Activated naive CD8-positive, alpha-beta T cell treated with anti-CD3 and anti-CD28 coated beads for 36 hours (primary cell): Measurements from ENCODE around the gene PSMG3. TPM values are rescaled to one million over a fixed set of nuclear protein-coding genes. Genes with fewer than 3 reads are reported as not detected.

Source experiments
- DNase-seq: peaks from one replicate; pipeline ENCODE4 v3.0.0; 2021
- H3K27ac Mint-ChIP-seq: one replicate; pipeline ENCODE4 v1.8.0; 2022; ENCODE audit warnings: mild to moderate bottlenecking, moderate library complexity, mixed read lengths
- H3K27me3 Mint-ChIP-seq: one replicate; pipeline ENCODE4 v1.8.0; 2022; ENCODE audit warnings: mild to moderate bottlenecking, mixed read lengths
- H3K36me3 Mint-ChIP-seq: one replicate; pipeline ENCODE4 v1.8.0; 2021; ENCODE audit warnings: mild to moderate bottlenecking, mixed read lengths
- H3K4me1 Mint-ChIP-seq: one replicate; pipeline ENCODE4 v1.8.0; 2021; ENCODE audit warnings: mixed read lengths
- H3K4me3 Mint-ChIP-seq: one replicate; pipeline ENCODE4 v1.8.0; 2022; ENCODE audit warnings: mild to moderate bottlenecking, moderate library complexity, mixed read lengths
- H3K9me3 Mint-ChIP-seq: one replicate; pipeline ENCODE4 v1.8.0; 2022; ENCODE audit warnings: mixed read lengths
- total RNA-seq, 2 experiments: library from RNA; stranded (reverse); gene quantifications; one replicate each; pipeline ENCODE4 v1.2.3, GENCODE V29; 2021

PSMG3 gene
- total RNA-seq, 2 experiments from 2014 or later: 55.1 to 57.0 TPM

- no peak overlapping the region for H3K27ac Mint-ChIP-seq
- peaks cover 3% of the 10 kb centered on the region for H3K36me3 Mint-ChIP-seq
- no peak overlapping the region for H3K4me3 Mint-ChIP-seq
- no peaks in the 10 kb centered on the region for H3K27me3 Mint-ChIP-seq
- no peak for DNase-seq
- peaks cover 4% of the 10 kb centered on the region for H3K4me1 Mint-ChIP-seq
- H3K9me3 Mint-ChIP-seq: no peaks in the 10 kb centered on the region
Observed at GRCh38 chr7:1540776-1541271, 29.0 kb downstream of the PSMG3 start.

DNA sequence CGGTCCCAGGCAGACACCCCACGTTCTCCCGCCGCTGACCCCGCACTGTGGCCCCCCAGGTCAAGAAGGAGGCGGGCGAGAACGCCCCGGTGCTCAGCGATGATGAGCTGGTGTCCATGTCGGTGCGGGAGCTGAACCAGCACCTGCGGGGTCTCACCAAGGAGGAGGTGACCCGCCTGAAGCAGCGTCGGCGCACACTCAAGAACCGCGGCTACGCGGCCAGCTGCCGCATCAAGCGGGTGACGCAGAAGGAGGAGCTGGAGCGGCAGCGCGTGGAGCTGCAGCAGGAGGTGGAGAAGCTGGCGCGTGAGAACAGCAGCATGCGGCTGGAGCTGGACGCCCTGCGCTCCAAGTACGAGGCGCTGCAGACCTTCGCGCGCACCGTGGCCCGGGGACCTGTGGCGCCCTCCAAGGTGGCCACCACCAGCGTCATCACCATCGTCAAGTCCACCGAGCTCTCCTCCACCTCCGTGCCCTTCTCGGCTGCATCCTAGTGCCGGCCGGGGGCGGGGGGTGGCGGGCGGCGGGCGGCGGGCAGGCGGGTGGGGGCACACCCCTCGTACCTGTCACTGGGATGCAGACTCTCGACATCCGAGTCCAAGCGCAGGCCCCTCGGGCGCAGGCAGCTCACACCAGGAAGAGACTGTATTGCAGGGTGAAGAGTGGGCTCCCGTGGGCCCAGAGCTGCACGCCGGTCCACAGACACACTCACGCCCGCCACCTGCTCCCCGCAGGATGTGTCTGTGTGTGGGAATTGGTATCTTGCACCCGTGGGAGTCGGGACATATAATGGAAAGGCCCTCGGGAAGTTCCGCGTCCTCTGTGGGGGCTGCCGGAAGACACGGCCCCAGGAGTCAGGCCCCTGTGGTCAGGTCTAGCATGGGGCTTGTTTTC, 29.7 kb downstream of the PSMG3 start:
- Mint-ChIP-seq H3K27me3 (no peaks in the 10 kb centered on the region), H3K4me3 (no peak overlapping the region), H3K9me3 (no peaks in the 10 kb centered on the region), H3K27ac (no peak overlapping the region), H3K36me3 (peaks cover 3% of the 10 kb centered on the region), H3K4me1 (peaks cover 4% of the 10 kb centered on the region)
- no peak for DNase-seq

DNA sequence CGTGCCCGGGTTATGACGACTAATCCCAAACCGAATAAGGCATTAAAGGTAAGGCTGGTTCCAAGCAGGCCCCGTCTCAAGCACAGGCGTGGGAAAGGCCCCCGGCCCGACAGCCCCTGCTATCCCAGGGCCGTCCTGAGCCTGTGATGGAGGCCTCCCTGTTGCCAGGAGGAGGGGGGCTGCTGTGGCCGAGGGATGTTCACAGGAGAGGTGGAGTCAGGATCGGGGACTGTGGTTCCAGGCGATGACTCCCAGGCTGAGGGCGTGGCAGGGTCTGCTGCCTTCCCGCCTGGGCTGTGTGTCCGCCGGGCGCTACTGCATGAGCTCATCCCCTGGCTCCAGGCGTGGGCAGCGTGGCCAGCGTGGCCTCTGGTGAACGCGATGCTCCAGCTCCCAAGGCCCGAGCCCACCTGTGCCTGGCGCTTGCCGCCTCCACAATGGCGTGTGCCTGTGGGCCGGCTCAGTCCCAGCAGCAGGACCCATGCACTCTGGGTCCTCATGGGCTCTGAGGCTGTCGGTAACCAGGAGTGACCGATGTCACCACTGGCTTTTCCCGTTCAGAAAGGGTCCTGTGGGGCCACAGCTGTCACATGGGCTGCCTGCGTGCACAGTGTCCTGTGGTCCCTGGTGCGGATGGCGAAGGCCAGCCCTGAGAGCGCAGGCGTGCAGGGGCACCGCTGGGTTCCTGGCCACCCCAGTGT, 30.5 kb downstream of the PSMG3 start:
- DNase-seq: no peak
- H3K9me3 Mint-ChIP-seq: no peaks in the 10 kb centered on the region
- no peak overlapping the region for H3K27ac Mint-ChIP-seq
- no peaks in the 10 kb centered on the region for H3K27me3 Mint-ChIP-seq
- H3K4me3 Mint-ChIP-seq: no peak overlapping the region
- peaks cover 3% of the 10 kb centered on the region for H3K36me3 Mint-ChIP-seq
- H3K4me1 Mint-ChIP-seq: peaks cover 4% of the 10 kb centered on the region

GRCh38 chr7:1538544-1539180, 31.2 kb downstream of the PSMG3 start:
- no peaks in the 10 kb centered on the region for H3K9me3 Mint-ChIP-seq
- H3K27ac Mint-ChIP-seq: no peak overlapping the region
- H3K27me3 Mint-ChIP-seq: no peaks in the 10 kb centered on the region
- H3K36me3 Mint-ChIP-seq: peaks cover 3% of the 10 kb centered on the region
- H3K4me3 Mint-ChIP-seq: no peak overlapping the region
- DNase-seq: no peak
- H3K4me1 Mint-ChIP-seq: peaks cover 5% of the 10 kb centered on the region

DNA sequence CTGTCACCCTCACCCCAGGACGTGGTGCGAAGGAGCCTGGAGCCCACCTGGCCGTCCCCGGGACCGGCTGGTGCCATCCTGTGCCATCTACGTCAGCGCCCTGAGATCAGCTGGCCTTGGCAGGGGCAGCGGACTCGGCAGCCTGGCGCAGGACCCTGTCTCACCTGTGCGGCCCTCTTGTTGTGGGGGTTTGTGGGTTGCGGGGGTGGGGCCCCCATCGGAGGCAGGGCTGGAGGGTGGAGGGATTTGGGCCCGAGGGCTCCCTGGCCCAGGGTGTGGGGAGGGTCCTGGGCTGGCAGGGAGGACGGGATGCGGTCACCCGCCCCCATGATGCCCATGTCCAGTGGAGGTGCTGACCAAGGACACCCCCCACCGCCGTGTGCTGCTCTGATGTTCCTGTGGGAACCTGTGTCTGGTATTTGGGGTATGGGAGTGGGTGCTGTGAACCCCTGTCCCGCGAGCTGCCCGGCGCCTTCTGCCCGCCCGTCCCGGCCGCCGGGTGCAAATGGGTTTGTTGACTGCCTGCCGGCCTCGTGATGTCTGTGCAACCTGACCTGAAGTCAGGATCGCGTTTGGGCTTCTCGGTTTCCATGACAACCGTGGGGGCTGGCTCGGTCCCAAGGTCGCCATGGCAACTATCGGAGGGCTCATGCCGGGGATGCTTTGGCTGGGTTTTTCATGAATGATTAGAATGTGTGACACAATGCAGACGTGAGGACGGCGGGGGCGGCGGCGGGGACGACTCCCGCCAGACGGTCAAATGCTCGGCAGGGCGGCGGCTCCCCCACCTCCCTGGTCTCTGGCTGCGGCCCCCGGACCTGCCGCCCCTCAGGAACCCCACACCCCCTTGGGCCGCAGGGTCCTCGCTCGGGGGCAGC, 32.1 kb downstream of the PSMG3 start:
- Mint-ChIP-seq H3K4me3 (no peak overlapping the region), H3K9me3 (no peaks in the 10 kb centered on the region), H3K27me3 (no peaks in the 10 kb centered on the region), H3K27ac (peak overlapping the region; percentile 66), H3K4me1 (peaks cover 14% of the 10 kb centered on the region), H3K36me3 (peaks cover 3% of the 10 kb centered on the region)
- no peak for DNase-seq

- peaks cover 22% of the 10 kb centered on the region for H3K4me1 Mint-ChIP-seq
- H3K4me3 Mint-ChIP-seq: no peak overlapping the region
- H3K36me3 Mint-ChIP-seq: peaks cover 3% of the 10 kb centered on the region
- no peak for DNase-seq
- H3K9me3 Mint-ChIP-seq: no peaks in the 10 kb centered on the region
- H3K27me3 Mint-ChIP-seq: no peaks in the 10 kb centered on the region
- H3K27ac Mint-ChIP-seq: peak overlapping the region; percentile 38
Observed at GRCh38 chr7:1536743-1537534, 32.9 kb downstream of the PSMG3 start.

DNA sequence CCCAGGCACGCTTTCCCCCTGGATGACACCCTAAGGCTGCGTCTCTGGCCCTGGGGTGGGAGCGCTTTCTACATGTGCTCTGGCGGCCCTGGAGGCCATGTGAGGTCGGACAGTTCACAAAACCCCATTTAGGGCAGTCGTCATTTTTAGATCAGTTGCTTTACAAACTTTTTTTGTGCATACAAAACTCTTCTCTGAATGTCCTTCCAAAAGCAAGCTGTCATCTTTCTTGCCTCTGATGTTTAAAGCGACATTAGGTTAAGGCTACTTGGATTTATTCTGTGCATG, 33.4 kb downstream of the PSMG3 start:
- H3K4me3 Mint-ChIP-seq: no peak overlapping the region
- H3K27ac Mint-ChIP-seq: peak overlapping the region; percentile 38
- no peak for DNase-seq
- no peaks in the 10 kb centered on the region for H3K27me3 Mint-ChIP-seq
- peaks cover 26% of the 10 kb centered on the region for H3K4me1 Mint-ChIP-seq
- H3K9me3 Mint-ChIP-seq: no peaks in the 10 kb centered on the region
- H3K36me3 Mint-ChIP-seq: peaks cover 8% of the 10 kb centered on the region

DNA sequence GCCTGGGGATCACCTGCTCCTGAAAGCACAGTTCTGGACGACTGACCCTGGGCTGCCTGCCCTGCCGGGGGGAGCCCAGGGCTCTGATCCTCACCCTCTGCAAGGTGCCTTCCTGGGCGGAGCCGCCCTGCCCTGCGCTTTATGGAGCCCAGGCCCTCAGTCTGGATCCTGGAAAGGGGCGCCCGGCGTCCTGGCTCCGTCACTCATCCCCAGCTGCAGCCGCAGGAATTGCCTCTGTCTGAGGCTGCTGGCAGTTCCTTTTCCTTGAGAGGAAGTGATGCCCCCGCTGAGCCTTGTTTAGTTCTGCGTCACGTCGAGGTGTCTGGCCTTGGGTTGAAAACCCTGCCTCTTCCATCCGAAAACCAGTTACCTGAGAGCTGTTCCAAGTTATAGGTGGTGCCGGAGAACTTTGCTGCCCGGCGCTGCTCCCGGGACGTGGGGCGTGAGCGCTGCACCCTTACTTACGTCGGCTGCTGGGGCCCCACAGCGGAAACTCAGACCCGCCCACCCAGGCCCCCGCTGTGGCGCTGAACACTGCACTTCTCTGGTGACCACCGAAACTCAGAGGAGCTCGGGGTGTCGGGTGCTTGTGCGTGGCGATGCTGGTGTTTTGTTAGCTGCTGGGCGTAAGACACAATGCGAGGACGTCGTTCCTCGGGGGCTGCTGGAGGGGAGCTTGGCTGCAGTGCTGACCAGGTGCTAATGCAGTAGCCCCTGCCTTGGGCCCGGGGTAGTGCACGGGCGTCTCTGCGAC, 34.0 kb downstream of the PSMG3 start:
- Mint-ChIP-seq H3K9me3 (no peaks in the 10 kb centered on the region), H3K27me3 (no peaks in the 10 kb centered on the region), H3K4me3 (no peak overlapping the region), H3K27ac (no peak overlapping the region), H3K4me1 (peaks cover 26% of the 10 kb centered on the region), H3K36me3 (peaks cover 8% of the 10 kb centered on the region)
- DNase-seq: no peak

GRCh38 chr7:1535100-1535458, 34.8 kb downstream of the PSMG3 start:
- no peak overlapping the region for H3K4me3 Mint-ChIP-seq
- peaks cover 8% of the 10 kb centered on the region for H3K36me3 Mint-ChIP-seq
- no peaks in the 10 kb centered on the region for H3K9me3 Mint-ChIP-seq
- H3K27me3 Mint-ChIP-seq: no peaks in the 10 kb centered on the region
- no peak overlapping the region for H3K27ac Mint-ChIP-seq
- peaks cover 26% of the 10 kb centered on the region for H3K4me1 Mint-ChIP-seq
- no peak for DNase-seq

DNA sequence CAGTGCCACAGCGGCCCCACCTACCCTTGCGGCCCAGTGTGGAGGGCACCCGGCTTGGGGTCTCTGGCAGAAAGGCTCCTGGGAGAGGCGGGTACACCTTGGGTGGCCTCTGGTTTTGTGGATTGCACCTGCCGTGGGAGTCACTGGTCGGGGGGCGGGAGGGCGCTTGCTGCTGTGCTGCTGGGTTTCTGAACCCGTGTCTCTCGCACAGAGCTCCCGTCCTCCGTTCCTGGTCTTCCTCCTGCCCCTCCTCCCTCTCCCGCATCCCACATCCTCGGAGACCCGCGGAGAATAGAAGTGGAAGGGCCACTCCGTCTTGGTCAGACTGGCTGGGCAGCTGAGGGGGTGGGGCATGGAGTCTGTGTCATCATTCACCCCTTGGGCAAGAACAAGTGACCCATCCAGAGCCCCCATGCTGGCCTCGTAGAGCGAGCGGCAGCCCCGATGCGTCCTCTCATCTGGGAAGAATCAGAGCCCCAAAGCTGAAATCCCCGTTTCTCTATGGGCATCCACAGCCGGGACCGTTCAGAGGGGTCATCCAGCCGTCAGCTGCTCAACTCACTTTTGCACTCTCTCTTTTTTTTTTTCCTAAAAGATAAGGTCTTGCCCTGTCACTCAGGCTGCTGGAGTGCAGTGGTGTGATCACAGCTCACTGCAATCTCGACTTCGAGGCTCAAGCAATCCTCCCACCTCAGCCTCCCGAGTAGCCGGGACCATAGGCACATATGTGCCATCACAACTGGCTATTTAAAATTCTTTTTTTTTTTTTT, 35.3 kb downstream of the PSMG3 start:
- Mint-ChIP-seq H3K36me3 (peaks cover 8% of the 10 kb centered on the region), H3K27ac (peak overlapping the region; percentile 23), H3K27me3 (no peaks in the 10 kb centered on the region), H3K9me3 (no peaks in the 10 kb centered on the region), H3K4me1 (peaks cover 26% of the 10 kb centered on the region), H3K4me3 (no peak overlapping the region)
- DNase-seq: no peak

DNA sequence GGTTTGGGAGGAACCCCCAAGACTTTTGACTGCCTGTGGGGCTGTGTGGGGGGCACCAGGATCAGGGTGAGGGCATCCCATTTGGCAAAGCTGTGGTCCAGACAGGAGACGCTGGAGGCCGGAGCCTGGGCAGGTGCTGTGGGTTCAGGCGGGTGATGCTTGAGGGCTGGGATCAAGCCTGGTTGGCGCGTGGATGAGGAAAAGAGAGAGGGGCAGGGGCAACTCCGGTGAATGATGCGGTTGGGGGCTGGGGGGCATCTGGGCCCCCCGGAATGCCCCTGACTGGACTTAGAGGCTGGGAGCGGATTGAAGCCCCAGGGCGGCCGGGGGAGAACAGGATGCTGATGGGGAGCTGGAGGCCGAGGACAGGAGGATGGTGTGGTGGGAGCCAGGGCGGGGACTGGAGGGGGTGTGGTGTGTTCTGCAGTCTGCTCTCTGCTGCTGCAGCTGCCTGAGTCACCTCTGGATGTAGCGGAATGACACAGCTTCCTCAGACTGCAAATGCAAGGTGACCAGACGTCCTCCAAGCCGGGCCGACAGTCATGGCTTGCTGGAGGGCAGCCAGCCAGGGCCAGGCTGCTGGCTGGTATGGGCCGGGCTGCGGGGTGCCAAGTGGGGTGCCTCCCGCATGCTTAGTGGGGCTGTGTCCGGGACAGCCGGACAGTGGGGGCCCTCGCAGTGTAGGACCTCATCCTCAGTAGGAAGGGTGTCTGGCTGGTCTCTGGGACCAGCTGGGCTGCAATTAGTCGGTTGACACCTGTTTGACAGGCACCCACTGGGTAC, 36.1 kb downstream of the PSMG3 start:
- DNase-seq: peak; percentile 69
- H3K4me3 Mint-ChIP-seq: peak overlapping the region; percentile 87
- no peaks in the 10 kb centered on the region for H3K27me3 Mint-ChIP-seq
- peaks cover 8% of the 10 kb centered on the region for H3K36me3 Mint-ChIP-seq
- no peaks in the 10 kb centered on the region for H3K9me3 Mint-ChIP-seq
- peak overlapping the region; percentile 90 for H3K27ac Mint-ChIP-seq
- H3K4me1 Mint-ChIP-seq: peaks cover 26% of the 10 kb centered on the region

DNA sequence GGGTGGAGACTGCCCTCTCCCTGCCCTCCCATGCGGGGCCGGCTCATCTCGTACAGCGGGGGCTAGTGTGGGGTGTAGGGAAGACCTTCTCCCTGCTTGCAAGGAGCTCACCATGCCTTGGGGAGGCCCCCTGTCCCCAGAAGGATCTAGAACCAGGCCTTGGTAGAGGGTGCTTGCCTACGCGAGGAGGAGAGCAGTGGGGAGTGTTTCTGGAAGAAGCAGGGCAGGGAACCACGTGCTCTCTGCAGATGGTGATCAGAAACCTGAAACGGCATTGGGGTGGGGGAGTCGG, 36.6 kb downstream of the PSMG3 start:
- Mint-ChIP-seq H3K4me1 (peaks cover 26% of the 10 kb centered on the region), H3K27ac (peak overlapping the region; percentile 90), H3K9me3 (no peaks in the 10 kb centered on the region), H3K4me3 (peak overlapping the region; percentile 87), H3K36me3 (peaks cover 8% of the 10 kb centered on the region), H3K27me3 (no peaks in the 10 kb centered on the region)
- DNase-seq: no peak
